Endothelial cell of umbilical vein (primary cell): ENCODE data around the gene BEAN1. TPM values are rescaled to one million over a fixed set of nuclear protein-coding genes. Genes with fewer than 3 reads are reported as not detected.

Experiments used
- BruUV-seq: library from RNA; stranded (reverse); fragments of 400-500 nt; replicated peaks from 2 replicates; lab custom pipeline; 2021; lab: Mats Ljungman, UMichigan
- CTCF ChIA-PET: fragments of 300-600, 350-600 bp; sonication (Branson Sonifier 250); formaldehyde crosslinking; loops from one replicate; lab custom pipeline; 2021; ENCODE audit warnings: antibody characterized with exemption, inconsistent platforms; lab: Charles Lee
- POLR2A ChIA-PET: fragments of 300-600, 350-600 bp; sonication (Branson Sonifier 250); formaldehyde crosslinking; loops from one replicate; lab custom pipeline; 2021; ENCODE audit warnings: antibody characterized with exemption, inconsistent platforms; lab: Charles Lee
- DNase-seq: peaks from one replicate; pipeline ENCODE4 v3.0.0-alpha.2; 2011; ENCODE audit warnings: low read depth, low spot score
- FAIRE-seq: peaks from 2 replicates; lab custom pipeline; 2011; peaks lifted over from hg19 to GRCh38; lab: Jason Lieb, UNC
- H2AFZ ChIP-seq: 2 replicates; pipeline ENCODE4 v1.6.0; 2012; ENCODE audit warnings: low read depth, low read length, control low read depth, inconsistent platforms
- H3K27ac ChIP-seq: 2 replicates; pipeline ENCODE4 v1.5.1; 2011; ENCODE audit warnings: low read depth, mild to moderate bottlenecking, control low read depth, low read length, moderate library complexity; ENCODE audit not compliant: insufficient read depth
- H3K27me3 ChIP-seq, 2 experiments: 2 replicates each; pipeline versions ENCODE4 v1.6.0 to v1.6.1; 2011; ENCODE audit warnings: low read length in 2 of 2, mixed read lengths in 1 of 2; ENCODE audit not compliant: control insufficient read depth in 2 of 2, insufficient read depth in 2 of 2
- H3K36me3 ChIP-seq, 2 experiments: 2 replicates in 1 of 2; 3 replicates in 1 of 2; pipeline ENCODE4 v1.5.1; 2011; ENCODE audit warnings: low read length in 2 of 2, mild to moderate bottlenecking in 1 of 2, moderate library complexity in 1 of 2; ENCODE audit not compliant: control insufficient read depth in 2 of 2, insufficient read depth in 2 of 2; ENCODE audit errors: extremely low read depth in 1 of 2
- H3K4me1 ChIP-seq: 3 replicates; pipeline ENCODE4 v1.5.1; 2011; ENCODE audit warnings: mild to moderate bottlenecking, low read length; ENCODE audit not compliant: control insufficient read depth, insufficient read depth; ENCODE audit errors: extremely low read depth
- H3K4me2 ChIP-seq: 2 replicates; pipeline ENCODE4 v1.6.1; 2011; ENCODE audit warnings: low read length, control low read depth, mixed read lengths; ENCODE audit not compliant: insufficient read depth
- H3K4me3 ChIP-seq, 3 experiments: fragments of 200-600 bp in 1 of 3; sonication (generic), shearing (Covaris generic) in 1 of 3; replicated peaks in 1 of 3; 2 replicates each; pipeline ENCODE4 v1.5.1; 2011 to 2016; ENCODE audit warnings: control low read depth in 3 of 3, low read length in 3 of 3, mild to moderate bottlenecking in 2 of 3, inconsistent platforms in 1 of 3, low read depth in 1 of 3, moderate library complexity in 1 of 3; ENCODE audit not compliant: insufficient read depth in 1 of 3
- H3K79me2 ChIP-seq: 2 replicates; pipeline ENCODE4 v1.6.0; 2012; ENCODE audit warnings: low read length, inconsistent platforms; ENCODE audit not compliant: control insufficient read depth, insufficient read depth
- H3K9ac ChIP-seq: replicated peaks from 2 replicates; pipeline ENCODE3; 2011; ENCODE audit warnings: low read length, control low read depth; ENCODE audit not compliant: insufficient read depth; ENCODE audit errors: extremely low read depth
- H3K9me1 ChIP-seq: replicated peaks from 3 replicates; pipeline ENCODE4 v1.6.0; 2011; ENCODE audit warnings: mild to moderate bottlenecking, low read length; ENCODE audit not compliant: control insufficient read depth, insufficient read depth; ENCODE audit errors: extremely low read depth
- H3K9me3 ChIP-seq: replicated peaks from 2 replicates; pipeline ENCODE4 v1.5.1; 2012; ENCODE audit warnings: low read length, inconsistent platforms; ENCODE audit not compliant: control insufficient read depth, insufficient read depth
- H4K20me1 ChIP-seq: replicated peaks from 2 replicates; pipeline ENCODE3; 2011; ENCODE audit warnings: mild to moderate bottlenecking, low read length; ENCODE audit not compliant: control insufficient read depth, insufficient read depth; ENCODE audit errors: extremely low read depth
- CTCF ChIP-seq, 2 donors: IDR thresholded peaks; 1 replicate in 1 of 2; 2 replicates in 1 of 2; pipeline ENCODE4 v1.5.1; 2011; ENCODE audit warnings: low read length in 2 of 2, mild to moderate bottlenecking in 2 of 2, moderate library complexity in 2 of 2, control low read depth in 1 of 2, inconsistent platforms in 1 of 2, low read depth in 1 of 2; ENCODE audit not compliant: insufficient read depth in 1 of 2; ENCODE audit errors: extremely low read depth in 1 of 2
- EZH2 ChIP-seq: IDR thresholded peaks from 2 replicates; pipeline ENCODE4 v1.6.1; 2012; ENCODE audit warnings: borderline replicate concordance, low read depth, mild to moderate bottlenecking, moderate library complexity, low read length, inconsistent platforms; ENCODE audit not compliant: severe bottlenecking
- FOS ChIP-seq: IDR thresholded peaks from 2 replicates; pipeline ENCODE4 v1.6.1; 2011; ENCODE audit warnings: mild to moderate bottlenecking, low read length, moderate library complexity, borderline replicate concordance; ENCODE audit not compliant: insufficient read depth
- GATA2 ChIP-seq: IDR thresholded peaks from 2 replicates; pipeline ENCODE4 v1.7.0; 2011; ENCODE audit warnings: low read depth, mild to moderate bottlenecking, moderate library complexity, mixed read lengths, low read length; ENCODE audit not compliant: insufficient read length, insufficient read depth
- JUN ChIP-seq: IDR thresholded peaks from 2 replicates; pipeline ENCODE4 v1.6.1; 2011; ENCODE audit warnings: borderline replicate concordance, low read depth; ENCODE audit not compliant: insufficient read length, insufficient read depth
- MAX ChIP-seq: IDR thresholded peaks from 2 replicates; pipeline ENCODE4 v1.6.1; 2011; ENCODE audit not compliant: insufficient read depth, insufficient read length
- MYC ChIP-seq: IDR thresholded peaks from one replicate; pipeline ENCODE4 v1.6.1; 2011; ENCODE audit warnings: mild to moderate bottlenecking, low read depth, low read length
- POLR2A ChIP-seq: IDR thresholded peaks from 2 replicates; pipeline ENCODE4 v1.6.1; 2012; ENCODE audit warnings: low read depth, mild to moderate bottlenecking, control low read depth, low read length
- POLR2AphosphoS5 ChIP-seq: IDR thresholded peaks from 2 replicates; pipeline ENCODE4 v1.6.1; 2012; ENCODE audit warnings: low read depth, mild to moderate bottlenecking, control low read depth, low read length, moderate library complexity; ENCODE audit not compliant: insufficient read depth
- dilution Hi-C: fragments of 300-500 bp; cut with MboI; formaldehyde crosslinking; loops from one replicate; pipeline ENCODE4 v1.15.0; 2019; ENCODE audit warnings: low sequenced_read_pairs; ENCODE audit not compliant: extremely low pct_ligation_motif_present
- intact Hi-C: fragments of 100-400 bp; cut with micrococcal nuclease; formaldehyde crosslinking; loops from one replicate; pipeline ENCODE4 v1.10.0; 2022
- polyA plus RNA-seq, 4 experiments: library from polyadenylated mRNA; depleted of rRNA in 3 of 4; stranded (reverse) in 3 of 4; unstranded in 1 of 4; fragments of >200 nt; gene quantifications; 2 replicates each; pipeline versions ENCODE4 v1.2.1 to v1.2.3, GENCODE V29; 2011 to 2012; ENCODE audit warnings: missing spikeins in 1 of 4
- total RNA-seq: library from RNA; stranded (reverse); gene quantifications from 2 replicates; pipeline ENCODE4 v1.2.3, GENCODE V29; 2021

Gene BEAN1
- total and polyA plus RNA-seq, 2 donors (not counting 3 experiments of a cell fraction or from before 2014, with no cell fraction given), result not detected

DNA sequence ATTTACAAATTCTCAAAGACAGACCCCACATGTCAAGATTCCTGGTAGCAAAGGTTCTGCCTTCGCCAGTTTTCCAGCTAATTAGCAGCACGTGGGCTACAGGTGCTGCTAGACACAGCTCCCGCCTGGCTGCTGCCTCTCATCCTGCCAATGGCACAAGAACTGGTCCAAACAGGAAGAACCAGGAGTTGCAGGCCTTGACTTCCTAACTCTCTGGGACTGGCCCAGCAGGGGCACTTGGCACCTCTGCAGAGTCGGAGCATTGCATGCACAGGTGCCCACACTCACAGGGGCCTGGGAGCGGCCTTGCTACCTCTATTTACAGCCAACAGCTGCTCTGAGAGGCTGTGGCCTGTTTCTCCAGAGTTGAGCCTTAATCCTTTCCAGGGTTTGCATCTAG lies 83.2 kb downstream of the BEAN1 start:
- dilution Hi-C loops, result no loop called here
- Histone ChIP-seq H3K27me3 (no peaks in the 10 kb centered on the region), H2AFZ (no peak overlapping the region), H3K27ac (no peak overlapping the region), H3K9ac (no peak overlapping the region), H3K36me3 (no peaks in the 10 kb centered on the region), H3K4me2 (no peak overlapping the region), H4K20me1 (no peaks in the 10 kb centered on the region), H3K4me1 (peaks cover 45% of the 10 kb centered on the region), H3K9me1 (no peaks in the 10 kb centered on the region), H3K4me3 (no peak overlapping the region), H3K79me2 (no peaks in the 10 kb centered on the region), H3K9me3 (no peaks in the 10 kb centered on the region)
- no peak for DNase-seq
- no peak for FAIRE-seq
- POLR2A ChIA-PET, result no interaction called here
- CTCF ChIA-PET, result interaction anchor here (0.9 to 4.1 kb wide), 6 partner anchors 11 to 168 kb away, joined by 3 to 32 read pairs (median 8); no protein-coding TSS in a partner anchor
- TF ChIP-seq POLR2AphosphoS5 (no peak), POLR2A (no peak), JUN (no peak), MYC (no peak), EZH2 (no peak), FOS (no peak), MAX (no peak), GATA2 (no peak), CTCF (IDR thresholded peaks at IDR 0.05; ENCODE audit: extremely low read depth in 1 of 2, insufficient read depth in 1 of 2, low read depth in 1 of 2, low read length in 2 of 2) (no peak)
- BruUV-seq, result no TSS peak
- intact Hi-C loops, result no loop called here
